OCI-LY3 (cell line): Measurements from ENCODE around the gene BEND5.

Experiments
- CTCF ChIP-seq: fragments of 200-600, 300-600 bp; sonication (generic); IDR thresholded peaks from 2 replicates; pipeline ENCODE4 v1.5.1; 2014; ENCODE audit warnings: antibody characterized with exemption, low read length, low read depth
- EZH2phosphoT487 ChIP-seq: fragments of 200-600 bp; shearing (Covaris generic); IDR thresholded peaks from 2 replicates; pipeline ENCODE4 v1.6.1; 2018; ENCODE audit warnings: antibody characterized with exemption, mixed run types, low read depth

- no peak for TF ChIP-seq CTCF
- no peak for TF ChIP-seq EZH2phosphoT487
Observed at GRCh38 chr1:48735796-48736195, 40.9 kb downstream of the BEND5 start.
